ENCODE results near the gene SLC28A1.

- TF ChIP-seq POLR2A (IDR thresholded peaks at IDR 0.05; ENCODE audit: low read length), result no peak
- no peak for TF ChIP-seq GATA1 (IDR thresholded peaks at IDR 0.05; ENCODE audit: low read depth, low read length)
Observed at GRCh38 chr15:84926491-84927230, 42.2 kb downstream of the SLC28A1 start.

Measured in erythroblast (primary cell).